Measurements from ENCODE around the gene ZC3HAV1L.

DNA sequence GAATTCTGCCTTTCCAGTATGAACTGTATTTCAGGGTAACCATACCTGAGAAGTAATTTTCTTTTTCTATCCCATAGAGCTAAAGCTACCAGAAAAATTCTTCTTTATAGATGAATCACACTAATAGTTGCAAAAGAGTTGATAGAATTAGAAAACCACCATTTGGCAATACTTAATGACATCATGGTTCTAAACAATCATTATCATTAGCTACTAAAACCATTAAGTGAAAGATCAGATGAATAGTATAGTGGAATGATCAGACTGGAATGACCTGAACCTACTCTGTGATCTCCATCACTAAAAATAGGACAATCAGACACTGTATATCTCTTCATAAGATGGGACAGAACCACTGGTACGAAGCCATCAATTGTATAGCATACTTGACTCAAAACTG, 19.8 kb upstream of the ZC3HAV1L start:
- TF ChIP-seq, protein P1, sequence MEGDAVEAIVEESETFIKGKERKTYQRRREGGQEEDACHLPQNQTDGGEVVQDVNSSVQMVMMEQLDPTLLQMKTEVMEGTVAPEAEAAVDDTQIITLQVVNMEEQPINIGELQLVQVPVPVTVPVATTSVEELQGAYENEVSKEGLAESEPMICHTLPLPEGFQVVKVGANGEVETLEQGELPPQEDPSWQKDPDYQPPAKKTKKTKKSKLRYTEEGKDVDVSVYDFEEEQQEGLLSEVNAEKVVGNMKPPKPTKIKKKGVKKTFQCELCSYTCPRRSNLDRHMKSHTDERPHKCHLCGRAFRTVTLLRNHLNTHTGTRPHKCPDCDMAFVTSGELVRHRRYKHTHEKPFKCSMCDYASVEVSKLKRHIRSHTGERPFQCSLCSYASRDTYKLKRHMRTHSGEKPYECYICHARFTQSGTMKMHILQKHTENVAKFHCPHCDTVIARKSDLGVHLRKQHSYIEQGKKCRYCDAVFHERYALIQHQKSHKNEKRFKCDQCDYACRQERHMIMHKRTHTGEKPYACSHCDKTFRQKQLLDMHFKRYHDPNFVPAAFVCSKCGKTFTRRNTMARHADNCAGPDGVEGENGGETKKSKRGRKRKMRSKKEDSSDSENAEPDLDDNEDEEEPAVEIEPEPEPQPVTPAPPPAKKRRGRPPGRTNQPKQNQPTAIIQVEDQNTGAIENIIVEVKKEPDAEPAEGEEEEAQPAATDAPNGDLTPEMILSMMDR (IDR thresholded peaks at IDR 0.05), result no peak
- TF ChIP-seq POLR2A (IDR thresholded peaks at IDR 0.05), result no peak

Measured in testis (tissue), 2 donors.